ENCODE results near the gene TNFRSF6B.

DNA sequence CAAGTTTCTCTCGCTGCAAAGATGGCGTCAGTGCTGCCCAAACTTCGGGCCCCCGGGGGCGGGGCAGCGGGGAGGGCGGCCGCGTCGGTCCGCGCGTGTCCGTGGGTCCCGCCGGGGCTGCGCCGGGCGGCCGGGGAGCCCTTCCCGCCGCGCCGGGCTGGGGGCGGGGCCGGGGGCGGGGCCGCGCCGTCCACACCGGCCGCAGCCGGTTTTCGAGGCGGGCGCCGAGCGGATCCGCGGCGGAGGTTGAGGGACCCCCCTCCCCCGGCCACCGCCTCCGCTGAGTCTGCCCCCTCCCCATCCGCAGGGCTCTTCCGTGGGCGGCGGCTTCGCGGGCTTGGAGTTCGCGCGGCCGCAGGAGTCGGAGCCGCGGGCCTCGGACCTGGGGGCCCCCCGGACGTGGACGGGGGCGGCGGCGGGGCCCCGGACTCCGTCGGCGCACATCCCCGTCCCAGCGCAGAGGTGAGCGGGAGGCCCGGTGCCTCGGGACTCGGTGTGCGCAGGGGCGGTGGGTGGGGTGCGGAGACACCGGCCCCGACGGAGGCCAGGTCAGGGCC is 43.7 kb downstream of the TNFRSF6B start:
- TF ChIP-seq, protein P1, sequence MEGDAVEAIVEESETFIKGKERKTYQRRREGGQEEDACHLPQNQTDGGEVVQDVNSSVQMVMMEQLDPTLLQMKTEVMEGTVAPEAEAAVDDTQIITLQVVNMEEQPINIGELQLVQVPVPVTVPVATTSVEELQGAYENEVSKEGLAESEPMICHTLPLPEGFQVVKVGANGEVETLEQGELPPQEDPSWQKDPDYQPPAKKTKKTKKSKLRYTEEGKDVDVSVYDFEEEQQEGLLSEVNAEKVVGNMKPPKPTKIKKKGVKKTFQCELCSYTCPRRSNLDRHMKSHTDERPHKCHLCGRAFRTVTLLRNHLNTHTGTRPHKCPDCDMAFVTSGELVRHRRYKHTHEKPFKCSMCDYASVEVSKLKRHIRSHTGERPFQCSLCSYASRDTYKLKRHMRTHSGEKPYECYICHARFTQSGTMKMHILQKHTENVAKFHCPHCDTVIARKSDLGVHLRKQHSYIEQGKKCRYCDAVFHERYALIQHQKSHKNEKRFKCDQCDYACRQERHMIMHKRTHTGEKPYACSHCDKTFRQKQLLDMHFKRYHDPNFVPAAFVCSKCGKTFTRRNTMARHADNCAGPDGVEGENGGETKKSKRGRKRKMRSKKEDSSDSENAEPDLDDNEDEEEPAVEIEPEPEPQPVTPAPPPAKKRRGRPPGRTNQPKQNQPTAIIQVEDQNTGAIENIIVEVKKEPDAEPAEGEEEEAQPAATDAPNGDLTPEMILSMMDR (conservative IDR thresholded peaks at IDR 0.05; ENCODE audit: low read depth, low read length), result no peak
- no peak for TF ChIP-seq CEBPB (IDR thresholded peaks at IDR 0.05; ENCODE audit: low read depth, low read length)
- TF ChIP-seq, protein P2, sequence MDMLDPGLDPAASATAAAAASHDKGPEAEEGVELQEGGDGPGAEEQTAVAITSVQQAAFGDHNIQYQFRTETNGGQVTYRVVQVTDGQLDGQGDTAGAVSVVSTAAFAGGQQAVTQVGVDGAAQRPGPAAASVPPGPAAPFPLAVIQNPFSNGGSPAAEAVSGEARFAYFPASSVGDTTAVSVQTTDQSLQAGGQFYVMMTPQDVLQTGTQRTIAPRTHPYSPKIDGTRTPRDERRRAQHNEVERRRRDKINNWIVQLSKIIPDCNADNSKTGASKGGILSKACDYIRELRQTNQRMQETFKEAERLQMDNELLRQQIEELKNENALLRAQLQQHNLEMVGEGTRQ (IDR thresholded peaks at IDR 0.05; ENCODE audit: low read depth, low read length), result no peak
- no peak for TF ChIP-seq RFX5 (IDR thresholded peaks at IDR 0.05; ENCODE audit: low read depth, low read length)
- no peak for TF ChIP-seq POLR2A (IDR thresholded peaks at IDR 0.05; ENCODE audit: low read depth, low read length)
- TF ChIP-seq NFE2L2 (IDR thresholded peaks at IDR 0.05; ENCODE audit: low read depth, low read length), result no peak
- no peak for TF ChIP-seq RCOR1 (IDR thresholded peaks at IDR 0.05; ENCODE audit: insufficient replicate concordance, low read length)
- no peak for TF ChIP-seq BHLHE40 (IDR thresholded peaks at IDR 0.05; ENCODE audit: low read depth, low read length)
- no peak for TF ChIP-seq SMC3 (IDR thresholded peaks at IDR 0.05; ENCODE audit: low read depth, low read length)
- no peak for TF ChIP-seq RAD21 (IDR thresholded peaks at IDR 0.05; ENCODE audit: low read length)
- TF ChIP-seq, protein P3, sequence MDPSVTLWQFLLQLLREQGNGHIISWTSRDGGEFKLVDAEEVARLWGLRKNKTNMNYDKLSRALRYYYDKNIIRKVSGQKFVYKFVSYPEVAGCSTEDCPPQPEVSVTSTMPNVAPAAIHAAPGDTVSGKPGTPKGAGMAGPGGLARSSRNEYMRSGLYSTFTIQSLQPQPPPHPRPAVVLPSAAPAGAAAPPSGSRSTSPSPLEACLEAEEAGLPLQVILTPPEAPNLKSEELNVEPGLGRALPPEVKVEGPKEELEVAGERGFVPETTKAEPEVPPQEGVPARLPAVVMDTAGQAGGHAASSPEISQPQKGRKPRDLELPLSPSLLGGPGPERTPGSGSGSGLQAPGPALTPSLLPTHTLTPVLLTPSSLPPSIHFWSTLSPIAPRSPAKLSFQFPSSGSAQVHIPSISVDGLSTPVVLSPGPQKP (IDR thresholded peaks at IDR 0.05; ENCODE audit: borderline replicate concordance, low read depth, low read length), result no peak
- no peak for TF ChIP-seq MAFK (IDR thresholded peaks at IDR 0.05; ENCODE audit: low read depth, low read length)
- no peak for TF ChIP-seq CHD1 (IDR thresholded peaks at IDR 0.05; ENCODE audit: low read depth, low read length)
